ENCODE results near the gene NEK9.

DNA sequence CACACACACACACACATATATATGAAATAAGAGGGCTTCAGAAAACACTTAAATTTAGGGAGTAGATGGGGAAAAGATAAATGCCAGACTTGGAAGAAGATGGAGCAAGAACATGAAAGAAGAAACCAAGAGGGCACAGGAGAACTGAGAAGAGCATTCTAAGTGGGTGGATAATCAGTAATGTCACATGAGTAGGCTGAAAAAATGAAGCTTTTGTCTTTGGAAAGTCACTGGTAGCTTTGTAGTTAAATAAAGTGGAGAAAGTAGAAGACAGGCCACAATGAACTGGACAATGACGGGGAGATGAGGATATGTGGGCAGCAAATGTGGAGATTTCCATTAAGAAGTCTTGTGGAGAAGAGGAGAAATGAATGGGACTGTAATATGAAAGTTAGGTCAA is 59.6 kb downstream of the NEK9 start:
- TF ChIP-seq, protein P1, sequence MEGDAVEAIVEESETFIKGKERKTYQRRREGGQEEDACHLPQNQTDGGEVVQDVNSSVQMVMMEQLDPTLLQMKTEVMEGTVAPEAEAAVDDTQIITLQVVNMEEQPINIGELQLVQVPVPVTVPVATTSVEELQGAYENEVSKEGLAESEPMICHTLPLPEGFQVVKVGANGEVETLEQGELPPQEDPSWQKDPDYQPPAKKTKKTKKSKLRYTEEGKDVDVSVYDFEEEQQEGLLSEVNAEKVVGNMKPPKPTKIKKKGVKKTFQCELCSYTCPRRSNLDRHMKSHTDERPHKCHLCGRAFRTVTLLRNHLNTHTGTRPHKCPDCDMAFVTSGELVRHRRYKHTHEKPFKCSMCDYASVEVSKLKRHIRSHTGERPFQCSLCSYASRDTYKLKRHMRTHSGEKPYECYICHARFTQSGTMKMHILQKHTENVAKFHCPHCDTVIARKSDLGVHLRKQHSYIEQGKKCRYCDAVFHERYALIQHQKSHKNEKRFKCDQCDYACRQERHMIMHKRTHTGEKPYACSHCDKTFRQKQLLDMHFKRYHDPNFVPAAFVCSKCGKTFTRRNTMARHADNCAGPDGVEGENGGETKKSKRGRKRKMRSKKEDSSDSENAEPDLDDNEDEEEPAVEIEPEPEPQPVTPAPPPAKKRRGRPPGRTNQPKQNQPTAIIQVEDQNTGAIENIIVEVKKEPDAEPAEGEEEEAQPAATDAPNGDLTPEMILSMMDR (IDR thresholded peaks at IDR 0.05), result no peak
- no peak for TF ChIP-seq POLR2A (IDR thresholded peaks at IDR 0.05)
